Lower leg skin (tissue), 3 donors: ENCODE measurements around the gene STK16.

Experiments
- POLR2A ChIP-seq, 2 donors: fragments of 450-650 bp; IDR thresholded peaks; one replicate each; pipeline ENCODE4 v1.6.1; 2016 to 2017; ENCODE audit warnings: antibody characterized with exemption in 2 of 2, mild to moderate bottlenecking in 1 of 2, moderate library complexity in 1 of 2
- TF ChIP-seq, protein P1 (sequence below), 3 donors: fragments of 450-650 bp; IDR thresholded peaks; one replicate each; pipeline ENCODE4 v1.5.1; 2016; ENCODE audit warnings: antibody characterized with exemption in 3 of 3, mild to moderate bottlenecking in 3 of 3, moderate library complexity in 2 of 3

DNA sequence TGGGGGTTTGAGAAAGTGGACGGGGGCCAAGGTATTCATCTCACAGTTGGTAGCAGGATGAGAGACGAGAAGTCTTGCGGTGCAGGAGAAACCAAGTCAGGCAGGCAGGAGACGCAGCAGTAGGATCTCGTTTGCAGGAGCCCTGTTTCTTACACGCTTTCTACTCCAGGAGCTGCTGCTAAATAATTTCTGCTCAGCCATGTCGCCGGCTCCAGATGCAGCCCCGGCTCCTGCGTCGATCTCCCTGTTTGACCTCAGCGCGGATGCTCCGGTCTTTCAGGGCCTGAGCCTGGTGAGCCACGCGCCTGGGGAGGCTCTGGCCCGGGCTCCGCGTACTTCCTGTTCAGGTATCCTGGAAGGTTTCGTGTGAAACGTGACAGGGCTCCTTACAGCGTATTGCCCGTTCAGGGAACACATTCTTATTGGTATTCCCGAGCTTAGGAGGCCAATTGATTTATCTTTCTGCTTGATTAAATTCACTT, 15.2 kb upstream of the STK16 start:
- TF ChIP-seq, protein P1, sequence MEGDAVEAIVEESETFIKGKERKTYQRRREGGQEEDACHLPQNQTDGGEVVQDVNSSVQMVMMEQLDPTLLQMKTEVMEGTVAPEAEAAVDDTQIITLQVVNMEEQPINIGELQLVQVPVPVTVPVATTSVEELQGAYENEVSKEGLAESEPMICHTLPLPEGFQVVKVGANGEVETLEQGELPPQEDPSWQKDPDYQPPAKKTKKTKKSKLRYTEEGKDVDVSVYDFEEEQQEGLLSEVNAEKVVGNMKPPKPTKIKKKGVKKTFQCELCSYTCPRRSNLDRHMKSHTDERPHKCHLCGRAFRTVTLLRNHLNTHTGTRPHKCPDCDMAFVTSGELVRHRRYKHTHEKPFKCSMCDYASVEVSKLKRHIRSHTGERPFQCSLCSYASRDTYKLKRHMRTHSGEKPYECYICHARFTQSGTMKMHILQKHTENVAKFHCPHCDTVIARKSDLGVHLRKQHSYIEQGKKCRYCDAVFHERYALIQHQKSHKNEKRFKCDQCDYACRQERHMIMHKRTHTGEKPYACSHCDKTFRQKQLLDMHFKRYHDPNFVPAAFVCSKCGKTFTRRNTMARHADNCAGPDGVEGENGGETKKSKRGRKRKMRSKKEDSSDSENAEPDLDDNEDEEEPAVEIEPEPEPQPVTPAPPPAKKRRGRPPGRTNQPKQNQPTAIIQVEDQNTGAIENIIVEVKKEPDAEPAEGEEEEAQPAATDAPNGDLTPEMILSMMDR (IDR thresholded peaks at IDR 0.05) = no peak
- TF ChIP-seq POLR2A (IDR thresholded peaks at IDR 0.05) = no peak
